Measurements from ENCODE around the gene LGMN. TPM values are rescaled to one million over a fixed set of nuclear protein-coding genes. Genes with fewer than 3 reads are reported as not detected.

The LGMN gene
- polyA plus RNA-seq, 3 donors: 1.7 to 3.3 (median 2.9) TPM

GRCh38 chr14:92737206-92737605 is 11.2 kb downstream of the LGMN start:
- Histone ChIP-seq H3K9ac (ENCODE audit: insufficient read depth, low read length, poor library complexity, severe bottlenecking) (no peak overlapping the region), H3K27ac (ENCODE audit: low read depth in 1 of 2, low read length in 2 of 2) (no peak overlapping the region), H3K4me2 (replicated peaks; ENCODE audit: extremely low read depth, low read length, poor library complexity, severe bottlenecking) (no peak overlapping the region), H4K20me1 (ENCODE audit: insufficient read depth, low read length) (no peaks in the 10 kb centered on the region), H2AFZ (ENCODE audit: insufficient read depth, low read depth, low read length, poor library complexity, severe bottlenecking) (no peak overlapping the region), H3K4me3 (replicated peaks in 1 of 3; ENCODE audit: low read depth in 2 of 3, low read length in 3 of 3) (no peak overlapping the region), H3K4me1 (ENCODE audit: control insufficient read depth in 1 of 2, insufficient read depth in 2 of 2, low read length in 2 of 2) (no peaks in the 10 kb centered on the region), H3K36me3 (replicated peaks in 1 of 2; ENCODE audit: control insufficient read depth in 1 of 2, insufficient read depth in 2 of 2, low read length in 2 of 2) (no peaks in the 10 kb centered on the region), H3K27me3 (ENCODE audit: control insufficient read depth in 2 of 2, insufficient read depth in 2 of 2, low read length in 2 of 2) (peaks cover 0 to 7% of the 10 kb centered on the region in 2 donors), H3K79me2 (ENCODE audit: insufficient read depth, low read length) (no peaks in the 10 kb centered on the region), H3K9me3 (replicated peaks in 1 of 2; ENCODE audit: control insufficient read depth in 1 of 2, insufficient read depth in 1 of 2, low read length in 2 of 2) (no peaks in the 10 kb centered on the region)
- DNase-seq: no peak
- peaks cover 0 to 44% (median 35%) of the 10 kb centered on the region in 3 donors for H3K27me3 Mint-ChIP-seq (ENCODE audit: low read depth in 3 of 3)
- intact Hi-C loops (cut with micrococcal nuclease): no loop called here
- no peaks in the 10 kb centered on the region for H3K4me1 Mint-ChIP-seq
- H3K27ac Mint-ChIP-seq: no peak overlapping the region
- no peak for TF ChIP-seq CTCF (IDR thresholded peaks at IDR 0.05)
- H3K9me3 Mint-ChIP-seq: peaks cover 0 to under 1% (median 0%) of the 10 kb centered on the region in 7 donors
- H3K36me3 Mint-ChIP-seq: peaks cover 0 to 2% of the 10 kb centered on the region in 2 donors
- 30% methylated on average over 3 of the region's 4 CpGs for WGBS (ENCODE audit: insufficient coverage)
- no peak overlapping the region for H3K4me3 Mint-ChIP-seq

GRCh38 chr14:92735344-92735743 is 13.1 kb downstream of the LGMN start:
- H3K4me1 ChIP-seq (ENCODE audit: control insufficient read depth in 1 of 2, insufficient read depth in 2 of 2, low read length in 2 of 2): peaks cover 1 to 2% of the 10 kb centered on the region in 2 donors
- H3K4me2 ChIP-seq (replicated peaks; ENCODE audit: extremely low read depth, low read length, poor library complexity, severe bottlenecking): no peak overlapping the region
- H3K27me3 ChIP-seq (ENCODE audit: control insufficient read depth in 2 of 2, insufficient read depth in 2 of 2, low read length in 2 of 2): peaks cover 2 to 10% of the 10 kb centered on the region in 2 donors
- no peak for DNase-seq
- Mint-ChIP-seq H3K27ac (no peak overlapping the region), H3K36me3 (peaks cover 0 to 2% of the 10 kb centered on the region in 2 donors), H3K4me3 (no peak overlapping the region), H3K4me1 (no peaks in the 10 kb centered on the region), H3K27me3 (ENCODE audit: low read depth in 3 of 3) (peaks cover 6 to 47% (median 41%) of the 10 kb centered on the region in 3 donors), H3K9me3 (peaks cover 5 to 11% (median 10%) of the 10 kb centered on the region in 7 donors)
- H2AFZ ChIP-seq (ENCODE audit: insufficient read depth, low read depth, low read length, poor library complexity, severe bottlenecking): no peak overlapping the region
- intact Hi-C loops (cut with micrococcal nuclease): loop anchor here in 1 of 2 donors (1.0 kb wide), 1 partner anchor 14 kb away; no protein-coding TSS in a partner anchor
- no peak overlapping the region for H3K27ac ChIP-seq (ENCODE audit: low read depth in 1 of 2, low read length in 2 of 2)
- no peak for TF ChIP-seq CTCF (IDR thresholded peaks at IDR 0.05)
- H4K20me1 ChIP-seq (ENCODE audit: insufficient read depth, low read length): no peaks in the 10 kb centered on the region
- H3K79me2 ChIP-seq (ENCODE audit: insufficient read depth, low read length): no peaks in the 10 kb centered on the region
- no peak overlapping the region for H3K4me3 ChIP-seq (replicated peaks in 1 of 3; ENCODE audit: low read depth in 2 of 3, low read length in 3 of 3)
- 98% methylated on average over 4 of the region's 6 CpGs for WGBS (ENCODE audit: insufficient coverage)
- H3K9ac ChIP-seq (ENCODE audit: insufficient read depth, low read length, poor library complexity, severe bottlenecking): no peak overlapping the region
- H3K36me3 ChIP-seq (replicated peaks in 1 of 2; ENCODE audit: control insufficient read depth in 1 of 2, insufficient read depth in 2 of 2, low read length in 2 of 2): no peaks in the 10 kb centered on the region
- no peaks in the 10 kb centered on the region for H3K9me3 ChIP-seq (replicated peaks in 1 of 2; ENCODE audit: control insufficient read depth in 1 of 2, insufficient read depth in 1 of 2, low read length in 2 of 2)
